ENCODE results near the gene GFAP. TPM values are rescaled to one million over a fixed set of nuclear protein-coding genes. Genes with fewer than 3 reads are reported as not detected.
"Not testable (repeated sequence)": the region's sequence is repeated elsewhere in the genome, so short reads cannot be mapped to it uniquely, and the experiment has no call there.

Gene GFAP
- total RNA-seq, result not detected

GRCh38 chr17:44915321-44915726, at the start of gene GFAP:
TSS of gene GFAP (minus strand) at chr17:44915500. CDS start at chr17:44915486, 14 bp downstream.
- H3K36me3 Mint-ChIP-seq (ENCODE audit: low read depth), result no peaks in the 10 kb centered on the region
- H3K27me3 Mint-ChIP-seq, result peaks cover 36% of the 10 kb centered on the region
- ChIA-PET CTCF (interaction anchor here (0.6 kb wide), 1 partner anchor 170 kb away, joined by 3 read pairs; no protein-coding TSS in a partner anchor), POLR2A (no interaction called here)
- H3K4me3 Mint-ChIP-seq, result no peak within 1 kb of the TSS
- peaks cover 15% of the 10 kb centered on the region for H3K4me1 Mint-ChIP-seq
- no peaks in the 10 kb centered on the region for H3K9me3 Mint-ChIP-seq
- no peak for DNase-seq
- H3K27ac Mint-ChIP-seq, result no peak within 1 kb of the TSS

- DNase-seq, result no peak
- Mint-ChIP-seq H3K36me3 (ENCODE audit: low read depth) (no peaks in the 10 kb centered on the region), H3K27ac (no peak overlapping the region), H3K4me3 (no peak overlapping the region), H3K9me3 (no peaks in the 10 kb centered on the region), H3K4me1 (peaks cover 6% of the 10 kb centered on the region), H3K27me3 (peaks cover 63% of the 10 kb centered on the region)
- ChIA-PET POLR2A (no interaction called here), CTCF (interaction anchor here (0.6 to 1.1 kb wide), 3 partner anchors 10 to 174 kb away, joined by 3 to 4 read pairs (median 3); partner anchors contain the start of gene ACBD4)
Observed at GRCh38 chr17:44961921-44962350, 46.6 kb upstream of the GFAP start.

- POLR2A ChIA-PET, result no interaction called here
- DNase-seq, result no peak
- no peak overlapping the region for H3K27ac Mint-ChIP-seq
- peaks cover 58% of the 10 kb centered on the region for H3K27me3 Mint-ChIP-seq
- peaks cover 2% of the 10 kb centered on the region for H3K4me1 Mint-ChIP-seq
- CTCF ChIA-PET, result interaction anchor here (0.6 to 1.4 kb wide), 2 partner anchors 31 to 121 kb away, joined by 3 read pairs; no protein-coding TSS in a partner anchor
- no peaks in the 10 kb centered on the region for H3K36me3 Mint-ChIP-seq (ENCODE audit: low read depth)
- H3K4me3 Mint-ChIP-seq, result no peak overlapping the region
- no peaks in the 10 kb centered on the region for H3K9me3 Mint-ChIP-seq
Observed at GRCh38 chr17:44960691-44961090, 45.4 kb upstream of the GFAP start.

GRCh38 chr17:44959821-44960531, 44.7 kb upstream of the GFAP start:
- Mint-ChIP-seq H3K27ac (no peak overlapping the region), H3K36me3 (ENCODE audit: low read depth) (no peaks in the 10 kb centered on the region), H3K27me3 (peaks cover 51% of the 10 kb centered on the region), H3K4me3 (no peak overlapping the region), H3K4me1 (peaks cover 2% of the 10 kb centered on the region), H3K9me3 (no peaks in the 10 kb centered on the region)
- no peak for DNase-seq
- ChIA-PET CTCF (interaction anchor here (0.7 to 1.4 kb wide), 2 partner anchors 9 to 32 kb away, joined by 3 read pairs; no protein-coding TSS in a partner anchor), POLR2A (no interaction called here)

GRCh38 chr17:44956998-44957981, 42.0 kb upstream of the GFAP start:
- peaks cover 2% of the 10 kb centered on the region for H3K4me1 Mint-ChIP-seq
- H3K27me3 Mint-ChIP-seq, result peaks cover 35% of the 10 kb centered on the region
- CTCF ChIA-PET, result interaction anchor here (0.6 to 1.6 kb wide), 6 partner anchors 10 to 167 kb away, joined by 3 to 6 read pairs (median 4); partner anchors contain the start of gene KIF18B
- no peak overlapping the region for H3K27ac Mint-ChIP-seq
- H3K36me3 Mint-ChIP-seq (ENCODE audit: low read depth), result no peaks in the 10 kb centered on the region
- DNase-seq, result no peak
- no peak overlapping the region for H3K4me3 Mint-ChIP-seq
- H3K9me3 Mint-ChIP-seq, result no peaks in the 10 kb centered on the region
- POLR2A ChIA-PET, result no interaction called here

- POLR2A ChIA-PET, result no interaction called here
- peaks cover 27% of the 10 kb centered on the region for H3K27me3 Mint-ChIP-seq
- H3K4me3 Mint-ChIP-seq, result no peak overlapping the region
- H3K9me3 Mint-ChIP-seq, result no peaks in the 10 kb centered on the region
- CTCF ChIA-PET, result interaction anchor here (1.1 to 1.2 kb wide), 2 partner anchors 10 to 38 kb away, joined by 3 to 4 read pairs; no protein-coding TSS in a partner anchor
- H3K27ac Mint-ChIP-seq, result no peak overlapping the region
- no peak for DNase-seq
- H3K36me3 Mint-ChIP-seq (ENCODE audit: low read depth), result no peaks in the 10 kb centered on the region
- peaks cover 2% of the 10 kb centered on the region for H3K4me1 Mint-ChIP-seq
Observed at GRCh38 chr17:44955674-44956425, 40.5 kb upstream of the GFAP start.

- CTCF ChIA-PET, result interaction anchor here (1.0 to 1.3 kb wide), 2 partner anchors 13 to 182 kb away, joined by 3 read pairs; partner anchors contain the start of gene ACBD4
- POLR2A ChIA-PET, result no interaction called here
- Mint-ChIP-seq H3K27ac (no peak overlapping the region), H3K4me3 (no peak overlapping the region), H3K36me3 (ENCODE audit: low read depth) (no peaks in the 10 kb centered on the region), H3K4me1 (peaks cover 8% of the 10 kb centered on the region), H3K9me3 (no peaks in the 10 kb centered on the region), H3K27me3 (peaks cover 12% of the 10 kb centered on the region)
- DNase-seq, result no peak
Observed at GRCh38 chr17:44952946-44953475, 37.7 kb upstream of the GFAP start.

- H3K9me3 Mint-ChIP-seq, result no peaks in the 10 kb centered on the region
- CTCF ChIA-PET, result no interaction called here
Observed at GRCh38 chr17:44948315-44948795, 33.1 kb upstream of the GFAP start.

GRCh38 chr17:44947461-44948314, 32.4 kb upstream of the GFAP start, which contains the start of gene KIF18B:
TSS of gene KIF18B (minus strand) at chr17:44947773. CDS start at chr17:44936344, 11,429 bp downstream.
- H3K4me1 Mint-ChIP-seq, result peaks cover 32% of the 10 kb centered on the region
- peak; percentile 95 for DNase-seq
- H3K36me3 Mint-ChIP-seq (ENCODE audit: low read depth), result peaks cover 27% of the 10 kb centered on the region
- H3K9me3 Mint-ChIP-seq, result no peaks in the 10 kb centered on the region
- H3K27me3 Mint-ChIP-seq, result no peaks in the 10 kb centered on the region
- peak within 1 kb of the TSS; percentile 97 for H3K4me3 Mint-ChIP-seq
- POLR2A ChIA-PET, result no interaction called here
- CTCF ChIA-PET, result interaction anchor here (0.9 to 1.2 kb wide), 3 partner anchors 10 to 188 kb away, joined by 3 to 4 read pairs (median 3); partner anchors contain the start of gene ACBD4
- H3K27ac Mint-ChIP-seq, result peak within 1 kb of the TSS; percentile 94

More at GRCh38 chr17:44948315-44948795, 33.1 kb upstream of the GFAP start:
- Mint-ChIP-seq H3K27me3 (no peaks in the 10 kb centered on the region), H3K36me3 (ENCODE audit: low read depth) (peaks cover 21% of the 10 kb centered on the region), H3K4me3 (peak overlapping the region; percentile 97), H3K4me1 (peaks cover 27% of the 10 kb centered on the region), H3K27ac (peak overlapping the region; percentile 94)
- POLR2A ChIA-PET, result no interaction called here
- no peak for DNase-seq

- H3K27ac Mint-ChIP-seq, H3K9me3 Mint-ChIP-seq, POLR2A ChIA-PET, DNase-seq, H3K27me3 Mint-ChIP-seq: not testable (repeated sequence)
- H3K4me1 Mint-ChIP-seq, result peaks cover 48% of the 10 kb centered on the region
- peaks cover 38% of the 10 kb centered on the region for H3K36me3 Mint-ChIP-seq (ENCODE audit: low read depth)
- peak overlapping the region; percentile 97 for H3K4me3 Mint-ChIP-seq
- CTCF ChIA-PET, result interaction anchor here (0.6 to 1.2 kb wide), 3 partner anchors 10 to 151 kb away, joined by 3 to 4 read pairs (median 3); no protein-coding TSS in a partner anchor
Observed at GRCh38 chr17:44945652-44946051, 30.4 kb upstream of the GFAP start.

GRCh38 chr17:44942456-44942855, 27.2 kb upstream of the GFAP start:
- H3K9me3 Mint-ChIP-seq, result no peaks in the 10 kb centered on the region
- no peak for DNase-seq
- no peak overlapping the region for H3K27ac Mint-ChIP-seq
- H3K27me3 Mint-ChIP-seq, result no peaks in the 10 kb centered on the region
- H3K36me3 Mint-ChIP-seq (ENCODE audit: low read depth), result peaks cover 59% of the 10 kb centered on the region
- H3K4me3 Mint-ChIP-seq, result no peak overlapping the region
- H3K4me1 Mint-ChIP-seq, result peaks cover 48% of the 10 kb centered on the region
- CTCF ChIA-PET, result interaction anchor here (0.8 kb wide), 1 partner anchor 22 kb away, joined by 3 read pairs; no protein-coding TSS in a partner anchor
- POLR2A ChIA-PET, result no interaction called here
